ENCODE data around the gene THAP9. TPM values are rescaled to one million over a fixed set of nuclear protein-coding genes. Genes with fewer than 3 reads are reported as not detected.

THAP9 gene
- polyA plus RNA-seq, 1 of the 3 experiments (the other 2 are of a cell fraction) = 1.5 TPM

- TF ChIP-seq ZBTB33 (IDR thresholded peaks at IDR 0.05; ENCODE audit: borderline replicate concordance, low read depth) (no peak), SIN3A (IDR thresholded peaks at IDR 0.05; ENCODE audit: borderline replicate concordance, low read depth, low read length) (no peak), MEF2A (IDR thresholded peaks at IDR 0.05; ENCODE audit: borderline replicate concordance, low read depth) (no peak), GABPA (IDR thresholded peaks at IDR 0.05; ENCODE audit: low read depth) (no peak), GATA2 (CRISPR knock-in tag; IDR thresholded peaks at IDR 0.05) (no peak), RCOR1 (IDR thresholded peaks at IDR 0.05; ENCODE audit: low read length) (no peak), POLR2AphosphoS5 (IDR thresholded peaks at IDR 0.05; ENCODE audit: low read depth, low read length) (no peak), USF1 (IDR thresholded peaks at IDR 0.05; ENCODE audit: borderline replicate concordance, low read depth) (no peak)
Measured at GRCh38 chr4:82864336-82864979, 36.1 kb upstream of the THAP9 start (continued).

- no peaks in the 10 kb centered on the region for H3K9me2 ChIP-seq
- H3K79me2 ChIP-seq (ENCODE audit: insufficient read depth) = peaks cover 80% of the 10 kb centered on the region
- H3K36me3 ChIP-seq (replicated peaks in 1 of 2; ENCODE audit: control insufficient read depth in 1 of 2, insufficient read depth in 2 of 2, low read length in 1 of 2) = peaks cover 63 to 88% of the 10 kb centered on the region in 2 experiments
- TF ChIP-seq ELF1 (IDR thresholded peaks at IDR 0.05) (peak; percentile 68; the same call in 1 of the 2 replicates), TAF1 (IDR thresholded peaks at IDR 0.05; ENCODE audit: borderline replicate concordance, low read depth, low read length) (no peak), GATA2 (CRISPR knock-in tag; IDR thresholded peaks at IDR 0.05) (no peak), TCF12 (IDR thresholded peaks at IDR 0.05) (peak; percentile 20), FOXM1 (IDR thresholded peaks at IDR 0.05; ENCODE audit: low read depth) (no peak), JUND (IDR thresholded peaks at IDR 0.05) (peak; percentile 35; the same call in 1 of the 2 replicates), YY1 (IDR thresholded peaks at IDR 0.05; ENCODE audit: low read depth) (no peak), RCOR1 (IDR thresholded peaks at IDR 0.05; ENCODE audit: low read length) (no peak), MXI1 (IDR thresholded peaks at IDR 0.05; ENCODE audit: low read depth, low read length) (no peak), EZH2phosphoT487 (IDR thresholded peaks at IDR 0.05; ENCODE audit: borderline replicate concordance, low read depth) (no peak), RAD21 (IDR thresholded peaks at IDR 0.05; ENCODE audit: low read length) (no peak), GABPA (IDR thresholded peaks at IDR 0.05; ENCODE audit: low read depth) (0 out of 2 replicates have a peak, but pooled peaks have one; percentile 32)
- H2AFZ ChIP-seq (ENCODE audit: low read depth) = no peak overlapping the region
- peak overlapping the region; percentile 55; the same call in 1 of the 2 replicates for H3K9ac ChIP-seq
- H3K27me3 ChIP-seq (ENCODE audit: insufficient read depth) = no peaks in the 10 kb centered on the region
- no peak overlapping the region for H3K4me3 ChIP-seq (ENCODE audit: low read depth in 2 of 2, low read length in 1 of 2)
- ChIA-PET CTCF (interaction anchor here (0.8 to 1.5 kb wide), 2 partner anchors 12 to 144 kb away, joined by 3 to 5 read pairs; no protein-coding TSS in a partner anchor), POLR2A (no interaction called here)
- no peak for DNase-seq
- H3F3A ChIP-seq (replicated peaks; ENCODE audit: insufficient read depth) = peaks cover 73% of the 10 kb centered on the region
- peaks cover 0 to 8% of the 10 kb centered on the region in 2 experiments; a peak in 1 of 4 replicates for H3K4me1 ChIP-seq (ENCODE audit: control insufficient read depth in 1 of 2, insufficient read depth in 2 of 2, low read depth in 1 of 2, low read length in 1 of 2)
- peak overlapping the region; percentile 58; the same call in 1 of the 2 replicates for H3K4me2 ChIP-seq
- H4K20me1 ChIP-seq (ENCODE audit: insufficient read depth) = no peaks in the 10 kb centered on the region
- peak overlapping the region in 1 of 2 experiments; percentile 92; a peak in 2 of 4 replicates for H3K27ac ChIP-seq (ENCODE audit: low read depth in 2 of 2, low read length in 1 of 2)
- no peaks in the 10 kb centered on the region for H3K9me3 ChIP-seq
- 14% methylated on average over 1 of the region's 1 CpG for whole genome bisulfite sequencing (ENCODE audit: low lambda C conversion rate)
Measured at GRCh38 chr4:82865592-82865991, 34.9 kb upstream of the THAP9 start.

Data from SK-N-SH (cell line).